Measurements from ENCODE around the gene SLC39A13.

The SLC39A13 gene

DNA sequence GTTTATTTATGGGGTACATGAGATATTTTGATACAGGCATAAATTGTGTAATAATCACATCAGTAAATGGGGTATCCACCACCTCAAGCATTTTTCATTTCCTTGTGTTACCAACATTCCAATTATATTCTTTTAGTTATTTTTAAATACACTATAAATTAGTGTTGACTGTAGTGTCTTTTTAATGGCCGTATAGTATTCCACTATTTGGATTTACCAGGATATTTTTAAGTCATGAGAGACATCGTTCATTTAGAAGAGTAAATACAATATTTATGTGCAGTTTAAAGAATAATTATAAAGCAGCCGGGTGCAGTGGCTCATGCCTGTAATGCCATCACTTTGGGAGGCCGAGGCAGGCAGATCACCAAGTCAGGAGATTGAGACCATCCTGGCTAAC lies 23.9 kb upstream of the SLC39A13 start:
- no peak for DNase-seq (ENCODE audit: low read depth)

DNA sequence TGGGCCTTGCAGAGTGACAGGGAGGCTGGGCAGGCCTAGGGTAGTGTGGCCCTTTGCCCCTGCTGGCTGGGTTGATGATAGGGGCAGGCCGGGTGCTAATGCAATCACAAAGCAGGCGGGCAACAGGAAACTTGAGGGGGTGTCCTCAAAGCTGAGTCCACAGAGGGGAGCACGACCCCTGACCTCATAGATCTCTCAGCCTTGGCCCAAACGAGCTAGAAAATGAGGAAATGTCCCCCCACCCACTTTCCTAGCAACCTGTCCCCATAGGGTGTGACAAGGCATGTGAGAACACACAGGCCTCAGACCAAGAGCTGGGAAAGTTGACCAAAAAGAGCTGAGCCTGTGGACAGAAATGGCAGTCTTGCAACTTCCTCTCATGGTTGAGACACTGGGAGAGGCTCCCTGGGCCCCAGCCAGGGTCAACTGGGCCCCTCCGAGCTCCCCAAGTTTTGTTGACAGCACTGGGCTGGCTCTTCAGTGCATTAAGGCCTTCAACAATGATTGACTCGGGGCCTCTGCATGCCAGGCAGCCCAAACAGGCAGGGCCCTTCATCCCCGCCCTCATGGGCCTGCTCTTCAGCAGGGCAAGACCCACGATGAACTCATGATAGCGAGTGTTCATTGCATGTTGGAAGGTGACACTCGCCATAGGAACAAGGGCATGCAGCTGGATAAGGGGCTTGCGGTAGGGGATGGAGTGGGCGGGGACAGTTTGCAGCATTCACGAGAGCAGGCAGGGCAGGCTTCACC lies 20.3 kb upstream of the SLC39A13 start:
- DNase-seq (ENCODE audit: low read depth), result no peak

DNA sequence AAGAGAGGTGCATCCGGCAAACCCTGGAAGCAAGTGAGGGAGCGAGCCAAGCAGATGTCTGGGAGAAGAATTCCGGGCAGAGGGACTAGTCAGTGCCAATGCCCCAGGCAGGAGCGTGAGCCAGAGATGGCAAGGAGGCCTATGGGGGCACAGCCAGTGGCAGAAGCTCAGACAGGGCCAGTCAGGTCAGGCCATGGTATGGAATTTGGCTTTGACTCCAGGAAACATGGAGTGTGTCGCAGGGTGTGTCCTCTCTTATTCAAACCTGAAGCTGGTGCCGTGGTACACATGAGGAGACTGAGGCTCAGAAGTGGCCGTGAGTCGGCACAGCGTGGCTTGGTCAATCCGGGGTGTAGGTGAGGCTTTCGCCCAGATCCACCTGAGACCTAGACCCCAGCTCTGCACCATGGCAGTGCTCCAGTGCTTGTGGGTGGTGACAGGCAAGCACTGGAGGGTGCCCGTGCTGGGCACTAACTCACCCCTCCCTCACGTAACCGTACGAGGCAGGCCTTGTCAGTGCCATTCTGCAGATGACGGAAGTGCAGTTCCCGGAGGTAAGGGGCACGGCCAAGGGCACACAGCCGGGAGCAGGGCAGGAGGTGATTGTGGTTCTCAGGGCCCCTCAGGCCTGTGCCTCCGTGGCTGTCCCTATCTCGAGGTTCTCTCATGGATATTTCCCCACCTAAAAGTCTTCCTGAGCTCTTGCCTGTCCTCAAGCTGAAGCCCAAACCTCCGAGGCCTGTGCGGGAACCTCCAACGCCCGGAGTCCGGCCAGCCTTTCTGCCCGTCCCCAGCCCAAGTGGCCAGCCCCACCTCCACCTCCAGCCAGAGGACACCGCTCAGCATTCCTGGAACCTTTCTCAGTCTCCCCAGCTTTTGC lies 19.5 kb upstream of the SLC39A13 start:
- DNase-seq (ENCODE audit: low read depth), result no peak

DNA sequence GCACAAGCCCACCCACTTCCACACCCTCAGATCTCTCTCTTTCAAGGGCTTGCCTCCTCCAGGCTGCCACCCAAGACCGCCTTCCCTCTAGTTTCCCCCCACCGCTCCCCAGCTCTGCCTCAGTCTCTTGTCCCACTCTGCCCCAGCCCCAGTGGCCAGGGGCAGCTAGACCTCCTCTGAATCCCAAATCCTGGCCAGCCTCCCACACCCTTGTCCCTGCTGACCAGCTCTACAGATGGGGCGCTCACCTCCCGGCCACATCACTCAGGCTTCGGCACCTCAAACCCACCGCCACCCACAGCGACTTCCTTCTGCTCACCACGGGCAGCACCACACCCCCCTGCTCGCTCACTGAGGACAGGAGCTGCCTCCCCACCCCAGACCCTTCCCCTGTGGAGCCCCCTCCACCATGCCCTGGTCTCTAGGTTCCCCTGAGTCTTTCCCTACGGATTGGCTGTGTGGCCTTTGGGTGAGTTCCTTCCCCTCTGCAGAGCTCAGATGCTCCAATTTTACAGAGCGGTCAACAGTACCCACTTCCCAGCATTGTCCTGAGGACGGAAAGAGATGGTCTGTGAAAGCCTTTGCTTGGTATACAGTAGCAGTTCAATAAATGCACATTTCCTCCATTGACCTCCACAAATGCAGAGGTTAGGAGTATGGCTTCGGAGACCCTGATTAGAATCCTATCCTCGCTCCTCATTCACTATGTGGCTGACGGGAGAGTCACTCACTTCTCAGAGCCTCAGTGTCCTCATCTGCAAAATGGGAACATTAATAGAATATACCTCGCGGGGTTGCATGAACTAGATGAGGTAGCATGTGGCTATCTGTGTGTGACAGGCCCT lies 18.6 kb upstream of the SLC39A13 start:
- no peak for DNase-seq (ENCODE audit: low read depth)

DNA sequence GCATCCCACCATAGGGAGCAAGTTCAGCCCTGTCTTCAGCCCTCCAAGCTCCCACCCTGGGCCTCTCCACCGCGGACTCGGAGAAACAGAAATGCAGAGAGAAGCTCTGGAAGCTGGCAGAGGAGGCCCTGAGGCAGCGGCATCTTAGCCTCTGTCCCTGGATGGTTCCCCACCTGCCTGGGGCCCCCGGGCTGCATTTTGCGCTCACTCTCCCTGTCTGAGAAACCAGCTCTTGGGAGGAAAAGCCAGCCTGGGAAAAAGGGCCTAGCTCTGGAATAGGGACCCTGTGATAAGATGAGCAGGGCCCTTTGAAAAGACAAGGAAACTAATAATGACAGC lies 18.0 kb upstream of the SLC39A13 start:
- DNase-seq (ENCODE audit: low read depth), result no peak

DNA sequence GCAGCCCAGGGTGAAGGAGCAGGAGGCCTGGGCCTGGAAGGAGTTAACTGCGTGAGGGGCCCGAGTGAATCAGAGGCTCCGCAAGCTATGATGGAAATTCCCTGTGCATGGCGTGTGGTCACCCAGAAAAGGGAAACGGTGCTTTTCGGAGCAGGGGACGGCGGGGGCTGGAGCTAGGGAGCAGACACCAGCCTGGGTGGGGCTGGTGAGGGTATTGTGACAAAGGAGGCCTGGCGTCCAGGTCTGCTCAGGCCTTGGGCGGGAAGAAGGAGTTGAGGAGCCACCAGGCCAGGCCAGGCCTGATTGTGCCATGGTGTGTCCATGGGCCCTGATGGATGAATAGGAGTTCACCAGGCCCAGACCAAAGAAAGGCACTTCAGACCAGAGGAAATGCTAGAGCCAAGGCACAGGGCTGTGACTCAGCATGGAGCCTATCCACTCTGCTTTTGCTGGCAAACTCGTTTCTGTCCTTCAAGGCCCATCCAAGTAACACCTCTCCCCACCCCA lies 17.3 kb upstream of the SLC39A13 start:
- DNase-seq (ENCODE audit: low read depth), result no peak

DNA sequence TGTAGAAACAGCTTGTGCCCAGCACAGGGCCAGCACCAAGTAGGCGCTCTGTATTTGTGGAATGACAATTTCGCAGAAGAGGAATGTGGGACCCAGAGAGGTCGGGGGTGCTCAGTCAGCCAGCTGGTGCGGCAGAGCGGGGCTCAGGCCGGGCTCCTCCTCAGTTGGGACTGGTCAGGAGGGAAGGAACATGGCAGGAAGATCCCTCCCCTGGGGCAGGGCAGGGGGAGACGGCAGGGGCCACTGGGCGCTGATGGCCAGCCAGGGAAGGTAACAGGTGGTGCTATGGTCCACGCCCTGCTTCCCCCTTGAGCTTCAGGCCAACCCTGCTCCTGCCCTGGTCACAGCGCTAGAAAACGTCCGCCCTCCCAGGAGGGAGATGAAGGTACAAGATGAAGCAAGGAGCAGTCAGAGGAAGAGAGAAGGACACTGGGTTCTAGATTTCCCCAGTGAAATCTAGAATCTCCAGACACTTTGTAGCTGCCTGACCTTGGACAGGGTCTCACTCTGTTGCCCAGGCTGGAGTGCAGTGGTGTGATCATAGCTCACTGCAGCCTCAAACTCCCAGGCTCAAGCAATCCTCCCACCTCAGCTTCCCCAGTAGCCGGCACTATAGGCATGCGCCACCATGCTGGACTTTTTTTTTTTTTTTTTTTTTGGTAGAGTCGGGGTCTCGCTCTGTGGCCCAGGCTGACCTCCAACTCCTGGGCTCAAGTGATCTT lies 16.5 kb upstream of the SLC39A13 start:
- DNase-seq (ENCODE audit: low read depth), result no peak

DNA sequence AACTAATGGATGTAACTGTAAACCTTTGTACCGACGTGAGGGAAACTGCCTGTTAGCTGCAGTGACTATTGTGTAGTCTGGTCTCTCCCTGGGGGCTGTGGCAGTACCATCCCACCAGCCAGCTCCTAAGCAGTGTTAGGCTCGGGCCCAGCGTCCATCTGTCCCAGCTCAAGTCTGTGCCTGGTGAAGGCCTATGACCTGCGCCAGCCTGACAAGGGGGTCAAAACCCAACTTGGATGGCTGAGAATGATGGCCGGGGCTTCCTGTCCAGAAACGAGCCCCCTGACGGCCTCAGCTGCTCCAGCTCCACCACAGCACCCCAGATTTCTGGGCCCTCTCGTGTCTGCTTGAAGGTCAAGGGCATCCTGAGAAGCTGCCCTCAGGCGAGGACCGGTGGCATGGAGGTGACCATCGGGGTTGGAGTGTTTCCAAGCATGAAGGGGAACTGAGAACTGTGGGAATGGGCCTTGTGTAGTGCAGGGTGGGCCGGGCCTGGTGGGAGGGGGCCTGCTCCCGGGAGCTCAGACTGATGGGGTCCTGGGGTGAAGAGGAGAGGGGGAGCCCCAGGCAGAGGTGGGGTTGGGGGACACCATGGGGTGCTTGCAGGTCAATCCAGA lies 15.7 kb upstream of the SLC39A13 start:
- DNase-seq (ENCODE audit: low read depth), result no peak

DNA sequence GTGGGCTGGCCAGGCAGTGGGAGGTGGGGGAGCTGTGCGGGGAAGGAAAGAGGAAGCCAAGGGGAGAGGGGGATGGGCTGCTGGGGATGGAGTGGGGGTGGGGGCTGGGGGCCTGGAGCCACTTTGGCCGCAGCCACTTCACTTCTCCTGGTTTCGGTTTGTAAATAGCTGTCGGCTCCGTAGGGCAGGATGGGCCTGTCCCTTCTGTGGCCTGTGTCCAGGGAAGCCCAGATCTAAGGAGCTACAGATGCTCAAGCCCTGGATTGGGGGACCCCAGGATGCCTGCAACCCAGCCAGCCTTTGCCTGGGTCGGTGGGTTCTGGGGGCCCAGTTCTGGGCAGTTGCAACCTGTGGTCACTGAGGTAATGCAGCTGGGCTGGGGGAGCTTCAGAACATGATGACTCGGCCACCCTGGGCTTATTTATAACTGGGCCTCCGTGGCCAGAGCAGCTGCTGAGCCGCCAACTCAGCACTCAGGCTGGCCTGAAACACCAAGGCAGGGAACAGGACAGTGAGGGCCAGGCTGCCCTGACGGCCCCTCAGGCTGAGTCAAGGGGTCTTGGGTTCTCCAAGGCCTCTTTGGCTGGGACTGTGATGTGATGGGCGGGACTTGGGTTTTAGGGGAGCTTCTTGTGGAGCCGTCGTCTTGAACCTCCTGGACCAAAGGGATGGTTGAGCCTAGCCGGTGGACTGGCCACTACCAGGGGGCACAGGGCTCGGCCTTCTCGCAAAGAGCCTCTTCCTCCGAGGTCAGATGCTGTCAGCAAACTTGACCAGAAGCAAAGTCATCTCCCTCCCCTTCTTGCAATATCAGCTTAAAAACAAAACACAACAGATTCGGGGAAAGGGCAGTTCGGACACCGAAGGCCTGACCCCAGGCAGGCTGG lies 15.0 kb upstream of the SLC39A13 start:
- DNase-seq (ENCODE audit: low read depth), result no peak

DNA sequence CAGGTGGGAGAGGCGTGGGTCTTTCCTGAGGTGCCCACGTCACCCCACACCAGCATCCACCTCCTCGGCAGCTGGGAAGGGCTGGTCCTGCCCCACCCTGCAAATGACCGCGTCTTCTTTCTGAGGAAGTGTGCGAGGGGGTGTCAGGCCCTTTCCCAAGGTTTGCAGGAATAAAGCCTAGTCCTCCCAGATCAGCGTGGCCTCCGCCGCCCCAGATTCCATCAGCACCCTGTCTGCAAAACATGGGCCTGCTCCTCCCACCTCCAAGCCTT lies 14.4 kb upstream of the SLC39A13 start:
- no peak for DNase-seq (ENCODE audit: low read depth)

DNA sequence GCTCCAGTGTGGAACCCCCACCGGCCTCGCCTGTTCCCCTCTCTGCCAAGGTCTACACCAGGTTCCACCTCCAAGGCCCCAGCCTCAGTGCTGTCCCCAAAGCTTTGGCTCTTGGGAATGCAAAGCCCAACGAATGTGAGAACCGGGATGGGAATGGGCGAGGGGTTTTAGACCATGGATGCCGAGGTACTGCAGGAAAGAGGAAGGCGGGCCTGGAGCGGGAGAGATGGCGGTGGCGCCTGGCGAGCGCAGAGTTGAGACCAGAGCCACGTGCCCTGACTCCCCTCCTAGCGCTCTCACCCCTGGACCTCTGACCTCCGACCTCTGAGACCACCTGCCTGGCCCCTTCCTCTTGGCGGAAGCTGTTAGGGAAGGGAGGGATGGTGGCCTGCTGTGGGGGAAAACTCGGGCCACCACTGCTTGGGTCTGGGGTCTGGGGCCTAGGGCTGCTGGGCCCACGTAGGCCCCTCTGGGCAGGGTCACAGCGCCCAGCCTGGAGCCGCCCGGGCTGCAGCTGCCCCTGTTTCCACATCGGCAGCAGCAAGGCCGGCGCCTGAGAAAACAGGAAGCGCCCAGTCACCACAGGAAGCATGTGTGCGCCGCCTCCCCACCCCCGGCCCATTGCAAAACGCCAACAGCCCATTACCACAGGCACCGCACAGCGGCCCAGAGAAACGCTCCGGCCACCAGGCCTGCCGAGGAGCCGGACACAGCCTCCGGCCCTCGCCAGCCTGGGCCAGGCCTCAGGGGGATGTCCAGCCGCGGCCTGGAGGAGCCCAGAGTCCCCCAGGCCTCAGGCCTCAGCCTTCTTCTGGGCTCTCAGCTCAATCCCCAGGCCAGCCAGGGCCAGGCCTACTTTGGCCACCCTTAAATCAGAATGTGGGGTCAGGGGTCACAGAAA lies 13.8 kb upstream of the SLC39A13 start:
- DNase-seq (ENCODE audit: low read depth), result no peak

DNA sequence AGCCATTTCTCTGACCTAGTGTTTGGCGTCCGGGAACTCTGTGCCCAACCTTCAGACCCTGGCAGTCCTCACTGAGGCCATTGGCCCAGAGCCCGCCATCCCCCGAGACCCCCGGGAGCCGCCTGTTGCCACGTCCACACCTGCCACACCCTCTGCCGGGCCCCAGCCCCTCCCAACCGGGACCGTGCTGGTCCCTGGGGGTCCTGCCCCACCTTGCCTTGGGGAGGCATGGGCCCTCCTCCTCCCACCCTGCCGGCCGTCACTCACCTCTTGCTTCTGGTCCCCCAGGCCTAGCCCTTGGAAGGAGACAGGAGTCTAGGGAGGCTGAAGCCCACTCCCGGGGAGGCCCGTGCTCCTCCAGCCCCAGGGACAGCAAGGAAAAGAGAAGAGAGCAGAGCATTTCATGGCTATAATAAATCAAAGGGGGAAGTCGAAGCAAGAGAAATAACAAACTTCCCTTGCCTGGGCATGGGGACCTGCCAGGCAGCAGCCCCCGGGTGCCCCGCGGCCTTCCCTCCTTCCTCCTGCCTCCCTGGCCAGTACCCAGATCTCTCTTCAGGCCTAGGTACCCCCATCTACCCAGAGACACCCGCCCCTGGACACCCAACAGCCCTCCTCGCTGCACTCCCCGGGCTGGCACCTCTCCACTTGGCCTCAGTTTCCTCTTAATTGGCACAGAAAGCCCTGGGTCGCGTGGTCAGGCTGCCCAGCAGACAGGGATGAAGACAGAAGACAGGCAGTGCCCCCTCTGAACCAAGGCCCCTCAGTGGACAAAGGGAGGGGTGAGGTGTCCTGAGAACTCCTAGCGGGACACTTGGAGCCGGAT lies 13.0 kb upstream of the SLC39A13 start:
- DNase-seq (ENCODE audit: low read depth), result no peak

DNA sequence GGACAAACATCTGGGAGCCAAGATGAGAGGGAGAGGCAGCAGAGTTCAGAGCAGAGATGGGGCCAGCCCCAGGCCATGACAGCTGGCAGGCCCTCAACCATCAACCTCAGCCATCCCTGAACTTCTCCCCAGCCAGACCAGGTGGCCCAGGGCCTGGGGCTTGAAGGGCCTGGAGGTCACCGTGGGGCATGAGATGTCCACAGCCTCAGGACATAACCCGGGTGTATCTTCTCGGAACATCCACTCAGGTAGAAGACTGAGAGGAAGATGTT lies 12.4 kb upstream of the SLC39A13 start:
- no peak for DNase-seq (ENCODE audit: low read depth)

DNA sequence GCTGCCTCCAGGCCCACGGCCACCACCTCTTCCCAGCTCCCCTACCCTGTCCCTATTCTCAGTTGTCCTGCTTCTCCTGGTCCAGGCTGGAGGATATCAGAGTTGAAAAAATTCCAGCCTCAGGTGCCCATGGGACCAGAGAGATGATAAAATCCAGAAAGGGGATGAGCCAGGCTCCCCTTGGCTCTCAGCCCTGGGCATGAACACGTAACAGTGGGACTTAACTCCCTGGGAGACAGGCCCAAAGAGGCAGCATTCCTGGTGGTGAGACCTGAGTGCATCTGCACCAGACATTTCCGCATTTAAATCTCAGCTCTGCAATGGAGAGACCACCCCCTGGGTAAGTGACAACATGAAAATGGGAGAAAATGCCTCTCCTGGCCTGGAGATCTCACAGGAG lies 10.4 kb upstream of the SLC39A13 start:
- no peak for DNase-seq (ENCODE audit: low read depth)

DNA sequence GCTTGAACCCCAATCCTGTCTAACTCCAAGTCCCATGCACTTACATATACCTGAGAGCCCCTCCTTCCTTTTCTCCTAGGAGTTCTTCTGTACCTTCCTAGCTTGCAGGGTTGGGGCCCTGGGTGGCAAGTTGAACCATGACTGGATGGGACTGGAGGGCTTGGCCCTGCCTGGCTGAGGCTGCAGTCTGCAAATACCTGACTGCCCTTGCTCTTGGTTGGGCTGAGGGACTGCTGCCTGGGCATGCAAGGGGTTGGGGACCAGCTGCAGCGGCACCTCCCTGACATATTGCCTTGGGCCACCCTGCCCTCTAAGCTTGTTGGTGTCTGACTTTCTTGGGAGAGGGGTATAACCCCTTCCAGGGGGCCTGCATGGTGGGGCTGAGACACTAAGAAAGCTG lies 9.8 kb upstream of the SLC39A13 start:
- DNase-seq (ENCODE audit: low read depth), result no peak

DNA sequence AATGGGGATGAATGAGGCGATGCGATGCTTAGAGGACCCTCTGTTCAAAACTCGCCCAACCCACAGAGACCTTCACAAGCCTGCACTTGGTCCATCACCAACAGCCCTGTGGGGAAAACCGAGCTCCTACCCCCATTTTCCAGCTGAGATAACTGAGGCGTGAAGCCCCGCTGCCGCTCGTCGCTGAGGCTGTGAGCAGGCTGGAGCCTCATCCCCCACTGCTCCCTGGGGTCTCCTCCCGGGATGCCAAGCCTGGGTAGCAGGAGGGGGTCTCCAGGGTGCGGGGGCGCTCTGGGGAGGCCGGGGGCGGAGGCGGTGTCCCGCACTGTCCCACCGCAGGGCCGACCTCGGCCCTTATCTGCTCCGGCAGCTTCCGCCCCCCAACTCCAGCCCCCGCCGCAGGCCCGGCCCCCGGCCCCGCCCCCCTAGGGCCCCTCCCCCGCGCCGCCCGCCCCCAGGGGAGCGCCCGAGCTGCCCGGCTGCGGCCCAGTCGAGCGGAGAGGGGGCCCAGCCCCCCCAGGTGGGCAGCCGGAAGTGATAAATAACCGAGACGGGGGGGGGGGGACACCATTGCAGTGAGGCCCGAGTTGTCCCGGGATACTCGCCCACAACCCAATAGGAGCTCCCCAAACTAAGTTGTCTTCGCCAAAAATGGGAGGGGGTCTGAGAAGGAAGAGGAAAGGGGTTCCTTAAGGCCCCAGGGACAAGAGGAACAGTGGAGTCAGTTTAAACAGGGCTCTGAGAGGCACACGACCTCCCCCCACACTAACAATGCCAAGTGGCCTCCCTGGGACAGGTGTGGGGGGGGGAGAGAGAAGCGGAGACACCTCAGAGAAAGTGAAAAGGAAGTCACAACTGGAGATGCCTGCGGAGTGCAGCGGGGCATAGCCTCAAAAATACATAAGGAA lies 8.3 kb upstream of the SLC39A13 start:
- DNase-seq (ENCODE audit: low read depth), result no peak

DNA sequence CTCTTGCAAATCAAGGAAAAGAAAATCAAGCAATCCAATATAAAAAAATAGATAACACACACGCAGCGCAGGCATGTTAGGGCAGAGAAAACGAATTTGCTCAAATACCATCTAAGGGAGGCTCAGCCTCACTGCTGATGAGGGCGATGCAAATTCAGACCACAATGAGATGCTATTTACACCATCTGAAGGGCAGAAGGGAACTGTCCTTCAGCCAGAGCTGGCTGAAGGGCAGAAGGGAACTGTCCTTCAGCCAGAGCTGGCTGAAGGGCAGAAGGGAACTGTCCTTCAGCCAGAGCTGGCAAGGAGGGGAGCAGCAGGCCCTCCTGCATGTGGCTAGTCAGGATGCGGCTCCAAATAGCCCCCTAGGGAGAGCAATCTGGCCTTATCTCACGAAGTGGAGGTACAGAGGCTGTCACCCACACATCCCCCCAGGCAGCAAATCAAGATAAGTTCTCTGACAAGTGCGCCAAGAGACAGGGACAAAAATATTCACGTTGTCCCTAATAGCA lies 7.6 kb upstream of the SLC39A13 start:
- DNase-seq (ENCODE audit: low read depth), result no peak

DNA sequence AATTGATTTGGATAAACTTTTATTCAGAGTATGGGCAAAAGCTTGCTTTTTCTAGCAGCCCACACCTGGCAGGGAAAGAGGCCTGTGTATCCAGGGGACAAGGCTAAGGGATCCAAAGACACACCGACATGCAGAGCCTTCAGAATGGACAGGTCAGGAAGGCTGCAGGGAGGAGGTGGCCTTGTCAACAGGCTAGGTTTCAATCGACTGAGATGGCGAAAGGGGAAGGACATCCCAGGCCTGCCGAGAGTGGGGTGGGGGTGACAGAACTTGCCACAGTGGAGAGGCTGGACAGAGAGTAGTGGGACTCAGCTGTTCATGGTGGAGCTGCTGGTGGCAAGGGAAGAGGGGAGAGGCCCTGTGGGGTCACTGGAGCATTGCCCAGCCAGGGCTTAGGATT lies 5.3 kb upstream of the SLC39A13 start:
- no peak for DNase-seq (ENCODE audit: low read depth)

Measured in stimulated activated CD8-positive, alpha-beta memory T cell treated with anti-CD3 and anti-CD28 coated beads, Interleukin-15, amount 100 ng/mL, for 1 hour (primary cell).